GM04504 (cell line): Measurements from ENCODE around the gene DNAJC16.
A peak's percentile ranks its signal among the peaks of the same experiment; 100 is the strongest.
"Not testable (repeated sequence)": the region's sequence is repeated elsewhere in the genome, so short reads cannot be mapped to it uniquely, and the experiment has no call there.

ENCODE experiments used
- DNase-seq: peaks from one replicate; pipeline ENCODE4 v3.0.0-alpha.2; 2012; ENCODE audit warnings: low read depth

DNAJC16 gene

GRCh38 chr1:15583016-15583706 is 56.5 kb downstream of the DNAJC16 start:
- no peak for DNase-seq

GRCh38 chr1:15584489-15585363 is 58.1 kb downstream of the DNAJC16 start, which contains the start of gene AGMAT:
Gene AGMAT, minus strand, starts transcription at chr1:15585051. Its CDS starts 84 bp downstream, at chr1:15584967.
- DNase-seq: no peak

- no peak for DNase-seq
Measured at GRCh38 chr1:15592285-15592684, 65.6 kb downstream of the DNAJC16 start.

- DNase-seq: no peak
Measured at GRCh38 chr1:15595809-15596617, 69.4 kb downstream of the DNAJC16 start.

GRCh38 chr1:15598436-15598835 is 71.8 kb downstream of the DNAJC16 start:
- DNase-seq: no peak

- peak; percentile 92 for DNase-seq
Measured at GRCh38 chr1:15603050-15603965, 76.7 kb downstream of the DNAJC16 start.

- not testable (repeated sequence) for DNase-seq
Measured at GRCh38 chr1:15603966-15604282, 77.3 kb downstream of the DNAJC16 start.

GRCh38 chr1:15604400-15604799 is 77.8 kb downstream of the DNAJC16 start:
- not testable (repeated sequence) for DNase-seq

- no peak for DNase-seq
Measured at GRCh38 chr1:15605398-15606383, 79.0 kb downstream of the DNAJC16 start.

- no peak for DNase-seq
Measured at GRCh38 chr1:15609631-15610030, 83.0 kb downstream of the DNAJC16 start.

GRCh38 chr1:15610167-15610566 is 83.5 kb downstream of the DNAJC16 start:
- no peak for DNase-seq

GRCh38 chr1:15616373-15617172 is 89.9 kb downstream of the DNAJC16 start:
- DNase-seq: no peak

- DNase-seq: peak; percentile 97
Measured at GRCh38 chr1:15617173-15618076, 90.8 kb downstream of the DNAJC16 start, which contains the start of gene DDI2. Gene DDI2, plus strand, starts transcription at chr1:15617458. Its CDS starts 213 bp downstream, at chr1:15617671.

GRCh38 chr1:15618077-15618654 is 91.5 kb downstream of the DNAJC16 start:
- DNase-seq: no peak

GRCh38 chr1:15618655-15619525 is 92.2 kb downstream of the DNAJC16 start:
- DNase-seq: peak; percentile 73

GRCh38 chr1:15620155-15620545 is 93.5 kb downstream of the DNAJC16 start:
- DNase-seq: no peak
